Osteocyte (in vitro differentiated cells): Measurements from ENCODE around the gene CEACAM5. TPM values are rescaled to one million over a fixed set of nuclear protein-coding genes. Genes with fewer than 3 reads are reported as not detected.

Experiments
- DNase-seq: peaks from one replicate; pipeline ENCODE4 v3.0.0; 2021; ENCODE audit warnings: mixed read lengths; ENCODE audit not compliant: unreplicated experiment; ENCODE audit errors: extremely low spot score
- H3K27ac Mint-ChIP-seq: one replicate; pipeline ENCODE4 v1.8.0; 2021; ENCODE audit warnings: mild to moderate bottlenecking, mixed read lengths; ENCODE audit not compliant: unreplicated experiment
- H3K27me3 Mint-ChIP-seq: one replicate; pipeline ENCODE4 v1.8.0; 2021; ENCODE audit warnings: mixed read lengths; ENCODE audit not compliant: unreplicated experiment
- H3K36me3 Mint-ChIP-seq: one replicate; pipeline ENCODE4 v1.8.0; 2021; ENCODE audit warnings: mixed read lengths; ENCODE audit not compliant: unreplicated experiment
- H3K4me1 Mint-ChIP-seq: one replicate; pipeline ENCODE4 v1.8.0; 2021; ENCODE audit warnings: mixed read lengths; ENCODE audit not compliant: unreplicated experiment
- H3K4me3 Mint-ChIP-seq: one replicate; pipeline ENCODE4 v1.8.0; 2021; ENCODE audit warnings: mild to moderate bottlenecking, moderate library complexity, mixed read lengths; ENCODE audit not compliant: unreplicated experiment
- H3K9me3 Mint-ChIP-seq: one replicate; pipeline ENCODE4 v1.8.0; 2021; ENCODE audit warnings: mixed read lengths; ENCODE audit not compliant: unreplicated experiment
- CTCF ChIP-seq: fragments of 200-600 bp; sonication (generic); IDR thresholded peaks from 2 replicates; pipeline ENCODE4 v1.5.0; 2021; ENCODE audit warnings: antibody characterized with exemption, mild to moderate bottlenecking, moderate library complexity
- total RNA-seq: library from RNA; stranded (reverse); gene quantifications from 2 replicates; pipeline ENCODE4 v1.2.1, GENCODE V29; 2021

The CEACAM5 gene
- total RNA-seq, 1 donor from 2014 or later: not detected

- Mint-ChIP-seq H3K27ac (no peak overlapping the region), H3K4me1 (no peaks in the 10 kb centered on the region), H3K36me3 (no peaks in the 10 kb centered on the region), H3K9me3 (no peaks in the 10 kb centered on the region), H3K27me3 (peaks cover 20% of the 10 kb centered on the region), H3K4me3 (no peak overlapping the region)
- no peak for DNase-seq
- no peak for TF ChIP-seq CTCF
These were observed 68.3 kb downstream of the CEACAM5 start for GRCh38 chr19:41776700-41777099.

Other genes starting within 250 kb of the CEACAM5 start
- gene CEACAM21, start 132.5 kb upstream of the CEACAM5 start, total RNA-seq: not detected in 2 replicates
- gene CEACAM4, start 81.6 kb upstream of the CEACAM5 start, total RNA-seq: not detected in 2 replicates
- not detected in 2 replicates for gene CEACAM7, start 20.4 kb upstream of the CEACAM5 start, total RNA-seq
- gene CEACAM6, start 46.9 kb downstream of the CEACAM5 start, total RNA-seq: not detected in 2 replicates
- not detected in 2 replicates for gene CEACAM3, start 88.0 kb downstream of the CEACAM5 start, total RNA-seq
- gene LYPD4, start 136.1 kb downstream of the CEACAM5 start, total RNA-seq: not detected in 2 replicates
- not detected in 2 replicates for gene DMRTC2, start 136.4 kb downstream of the CEACAM5 start, total RNA-seq
- gene RPS19, start 151.6 kb downstream of the CEACAM5 start, total RNA-seq: 1,810 and 1,837 TPM in 2 replicates
- gene CD79A, start 168.7 kb downstream of the CEACAM5 start, total RNA-seq: not detected in 2 replicates
- 85.1 and 97.3 TPM in 2 replicates for gene ARHGEF1, start 174.6 kb downstream of the CEACAM5 start, total RNA-seq
- 0.29 and 0.38 TPM in 2 replicates for gene ERFL, start 219.8 kb downstream of the CEACAM5 start, total RNA-seq